Lung (tissue), 12 donors: ENCODE measurements around the gene STK38L. TPM values are rescaled to one million over a fixed set of nuclear protein-coding genes. Genes with fewer than 3 reads are reported as not detected.

Experiments used
- ATAC-seq: fragments of 200-7000 bp; cut with Tn5 transposase; one replicate; pipeline ENCODE4 v1.9.1; 2020; ENCODE audit warnings: moderate number of reproducible peaks; ENCODE audit not compliant: insufficient read depth, low FRiP score
- DNase-seq, 3 donors: peaks; one replicate each; pipeline ENCODE4 v3.0.0-alpha.2; 2013 to 2017
- H3K27ac ChIP-seq, 2 donors: one replicate each; pipeline ENCODE4 v1.5.1; 2013; ENCODE audit warnings: mild to moderate bottlenecking in 2 of 2, moderate library complexity in 2 of 2, control low read depth in 1 of 2, inconsistent platforms in 1 of 2, low read depth in 1 of 2, low read length in 1 of 2
- H3K27me3 ChIP-seq, 3 donors: one replicate each; pipeline ENCODE4 v1.5.1; 2013; ENCODE audit warnings: low read length in 2 of 3; ENCODE audit not compliant: control insufficient read depth in 3 of 3, insufficient read depth in 3 of 3
- H3K36me3 ChIP-seq, 4 donors: one replicate each; pipeline ENCODE4 v1.5.1; 2013; ENCODE audit warnings: low read length in 4 of 4, mild to moderate bottlenecking in 1 of 4, moderate library complexity in 1 of 4; ENCODE audit not compliant: control insufficient read depth in 4 of 4, insufficient read depth in 4 of 4
- H3K4me1 ChIP-seq, 5 donors: one replicate each; pipeline ENCODE4 v1.5.1; 2013; ENCODE audit warnings: low read length in 5 of 5, mild to moderate bottlenecking in 2 of 5, moderate library complexity in 1 of 5; ENCODE audit not compliant: control insufficient read depth in 5 of 5, insufficient read depth in 5 of 5
- H3K4me3 ChIP-seq: one replicate; pipeline ENCODE4 v1.5.1; 2013; ENCODE audit warnings: mild to moderate bottlenecking, control low read depth, moderate library complexity
- H3K9ac ChIP-seq, 2 donors: one replicate each; pipeline ENCODE4 v1.5.1; 2013; ENCODE audit warnings: low read length in 2 of 2, control low read depth in 1 of 2; ENCODE audit not compliant: insufficient read depth in 1 of 2
- H3K9me3 ChIP-seq, 4 donors: one replicate each; pipeline ENCODE4 v1.5.1; 2013; ENCODE audit warnings: low read length in 3 of 4, mild to moderate bottlenecking in 1 of 4, moderate library complexity in 1 of 4; ENCODE audit not compliant: control insufficient read depth in 4 of 4, insufficient read depth in 3 of 4
- CTCF ChIP-seq: IDR thresholded peaks from 2 replicates; pipeline ENCODE4 v1.5.1; 2012; ENCODE audit warnings: mild to moderate bottlenecking; ENCODE audit errors: control extremely low read depth, extremely low read depth
- whole genome bisulfite sequencing, 2 donors: extraction: QIAGEN DNeasy Blood & Tissue Kit; methylation state at CpG; one replicate each; pipeline ENCODE4 v1.1.7; 2013; 5-methylcytosine and 5-hydroxymethylcytosine counted together
- polyA plus RNA-seq, 2 donors: library from polyadenylated mRNA; stranded (reverse); fragments of 200-250 nt; gene quantifications; one replicate each; pipeline ENCODE4 v1.2.1, GENCODE V29; 2013
- total RNA-seq, 2 donors: library from RNA; depleted of rRNA in 1 of 2; stranded (reverse); fragments of >200 nt in 1 of 2; gene quantifications; one replicate each; pipeline ENCODE4 v1.2.1, GENCODE V29; 2014 to 2021
- donor health status: control.
- donor health status: control.
- donor health status: Bipolar disorder and iron deficiency.
- donor health status: healthy.
- donor health status: DM: yes; HTN: yes; CAD: no.

The STK38L gene
- total and polyA plus RNA-seq, 4 donors: 6.5 to 41.5 (median 18.5) TPM

GRCh38 chr12:27291862-27292261, 47.8 kb downstream of the STK38L start:
- H3K27ac ChIP-seq: peak overlapping the region in 1 of 2 donors; percentile 50
- peaks cover 0 to 41% (median 2%) of the 10 kb centered on the region in 5 donors for H3K4me1 ChIP-seq
- no peaks in the 10 kb centered on the region for H3K36me3 ChIP-seq
- no peak overlapping the region for H3K9ac ChIP-seq
- no peak overlapping the region for H3K4me3 ChIP-seq
- DNase-seq: no peak
- no peaks in the 10 kb centered on the region for H3K27me3 ChIP-seq
- no peaks in the 10 kb centered on the region for H3K9me3 ChIP-seq
- 53 to 56% methylated on average over 1 of the region's 1 CpG for WGBS, 2 donors
- TF ChIP-seq CTCF: no peak
- no peak for ATAC-seq

GRCh38 chr12:27292718-27293117, 48.6 kb downstream of the STK38L start:
- Histone ChIP-seq H3K36me3 (no peaks in the 10 kb centered on the region), H3K27me3 (no peaks in the 10 kb centered on the region), H3K9ac (no peak overlapping the region), H3K4me1 (peaks cover 0 to 43% (median 2%) of the 10 kb centered on the region in 5 donors), H3K4me3 (no peak overlapping the region), H3K27ac (no peak overlapping the region), H3K9me3 (no peaks in the 10 kb centered on the region)
- 86 to 91% methylated on average over 2 of the region's 2 CpGs for WGBS, 2 donors
- ATAC-seq (no peak), DNase-seq (no peak)
- TF ChIP-seq CTCF: no peak

- no peaks in the 10 kb centered on the region for H3K36me3 ChIP-seq
- ATAC-seq: no peak
- H3K27me3 ChIP-seq: no peaks in the 10 kb centered on the region
- H3K4me1 ChIP-seq: peaks cover 0 to 43% (median 2%) of the 10 kb centered on the region in 5 donors
- no peaks in the 10 kb centered on the region for H3K9me3 ChIP-seq
- no peak for TF ChIP-seq CTCF
- WGBS, 2 donors: 59 to 66% methylated on average over 3 of the region's 3 CpGs
- no peak for DNase-seq
- peak overlapping the region in 1 of 2 donors; percentile 3 for H3K27ac ChIP-seq
- H3K4me3 ChIP-seq: no peak overlapping the region
- no peak overlapping the region for H3K9ac ChIP-seq
Observed at GRCh38 chr12:27293463-27293862, 49.4 kb downstream of the STK38L start.

- ATAC-seq (no peak), DNase-seq (no peak)
- no peak for TF ChIP-seq CTCF
- Histone ChIP-seq H3K27ac (no peak overlapping the region), H3K36me3 (peaks cover 0 to 6% (median 3%) of the 10 kb centered on the region in 4 donors), H3K4me1 (peaks cover 0 to 22% (median 2%) of the 10 kb centered on the region in 5 donors), H3K4me3 (no peak overlapping the region), H3K9me3 (no peaks in the 10 kb centered on the region), H3K9ac (no peak overlapping the region), H3K27me3 (no peaks in the 10 kb centered on the region)
- WGBS, 2 donors: 81 to 84% methylated on average over 6 of the region's 6 CpGs
Observed at GRCh38 chr12:27296674-27297073, 52.6 kb downstream of the STK38L start.
